ENCODE data around the gene CCIN. TPM values are rescaled to one million over a fixed set of nuclear protein-coding genes. Genes with fewer than 3 reads are reported as not detected.
A peak's percentile ranks its signal among the peaks of the same experiment; 100 is the strongest.

The CCIN gene
- total RNA-seq, 1 experiment from 2014 or later, result 0.20 TPM

- no peaks in the 10 kb centered on the region for H3K4me1 Mint-ChIP-seq
- H3K27me3 Mint-ChIP-seq (ENCODE audit: low read depth), result peaks cover 5% of the 10 kb centered on the region; the same call in 1 of the 2 replicates
- ATAC-seq (no peak), DNase-seq (ENCODE audit: low spot score) (no peak)
- CTCF ChIA-PET, result no interaction called here
- no peak overlapping the region for H3K4me3 Mint-ChIP-seq
- H3K27ac Mint-ChIP-seq, result no peak overlapping the region
- H3K36me3 Mint-ChIP-seq, result peaks cover 5% of the 10 kb centered on the region
- no peak for TF ChIP-seq IRF2 (CRISPR knock-in tag; IDR thresholded peaks at IDR 0.05; ENCODE audit: borderline replicate concordance, low read depth)
- no peak for TF ChIP-seq ZNF671 (CRISPR knock-in tag; IDR thresholded peaks at IDR 0.05)
- TF ChIP-seq AFF4 (CRISPR knock-in tag; IDR thresholded peaks at IDR 0.05; ENCODE audit: borderline replicate concordance), result no peak
- TF ChIP-seq CDX4 (CRISPR knock-in tag; IDR thresholded peaks at IDR 0.05; ENCODE audit: borderline replicate concordance), result no peak
- no peak for TF ChIP-seq ELF4 (CRISPR knock-in tag; IDR thresholded peaks at IDR 0.05; ENCODE audit: low read depth)
- TF ChIP-seq ATF1 (CRISPR knock-in tag; IDR thresholded peaks at IDR 0.05), result no peak
- no peak for TF ChIP-seq NR2C2 (CRISPR knock-in tag; IDR thresholded peaks at IDR 0.05)
- TF ChIP-seq RORB (CRISPR knock-in tag; IDR thresholded peaks at IDR 0.05), result no peak
- TF ChIP-seq FOXJ3 (CRISPR knock-in tag; IDR thresholded peaks at IDR 0.05; ENCODE audit: borderline replicate concordance), result no peak
- POLR2A ChIA-PET, result no interaction called here
- H3K9me3 Mint-ChIP-seq, result no peaks in the 10 kb centered on the region
These were observed 45.7 kb upstream of the CCIN start for GRCh38 chr9:36123515-36123914.

GRCh38 chr9:36125062-36125855 is 43.9 kb upstream of the CCIN start:
- TF ChIP-seq CREB1 (CRISPR knock-in tag; IDR thresholded peaks at IDR 0.05), result no peak
- no peak for TF ChIP-seq ZNF281 (CRISPR knock-in tag; IDR thresholded peaks at IDR 0.05)
- no peak for DNase-seq (ENCODE audit: low spot score)
- ChIA-PET CTCF (interaction anchor here (0.6 to 4.4 kb wide), 2 partner anchors 40 to 139 kb away, joined by 3 to 16 read pairs; no protein-coding TSS in a partner anchor), POLR2A (interaction anchor here (1.1 kb wide), 1 partner anchor 38 kb away, joined by 3 read pairs; no protein-coding TSS in a partner anchor)
- Mint-ChIP-seq H3K27ac (no peak overlapping the region), H3K9me3 (no peaks in the 10 kb centered on the region), H3K4me1 (no peaks in the 10 kb centered on the region), H3K36me3 (peaks cover 5% of the 10 kb centered on the region), H3K27me3 (ENCODE audit: low read depth) (peaks cover 5% of the 10 kb centered on the region; the same call in 1 of the 2 replicates), H3K4me3 (no peak overlapping the region)
- ATAC-seq, result no peak

GRCh38 chr9:36126016-36126730 is 43.0 kb upstream of the CCIN start:
- ChIA-PET CTCF (interaction anchor here (0.8 to 4.4 kb wide), 2 partner anchors 40 to 65 kb away, joined by 4 to 16 read pairs; partner anchors contain the start of gene CLTA), POLR2A (interaction anchor here (1.1 kb wide), 1 partner anchor 37 kb away, joined by 3 read pairs; no protein-coding TSS in a partner anchor)
- peaks cover 5% of the 10 kb centered on the region; the same call in 1 of the 2 replicates for H3K27me3 Mint-ChIP-seq (ENCODE audit: low read depth)
- no peak overlapping the region for H3K4me3 Mint-ChIP-seq
- ATAC-seq (no peak; the same call in 1 of the 2 replicates), DNase-seq (ENCODE audit: low spot score) (no peak)
- TF ChIP-seq SMAD4 (CRISPR knock-in tag; IDR thresholded peaks at IDR 0.05) (no peak), JAZF1 (CRISPR knock-in tag; IDR thresholded peaks at IDR 0.05) (no peak), EMX1 (CRISPR knock-in tag; IDR thresholded peaks at IDR 0.05) (no peak), PRDM15 (CRISPR knock-in tag; IDR thresholded peaks at IDR 0.05) (peak; percentile 30; the same call in 1 of the 2 replicates), ZNF263 (CRISPR knock-in tag; IDR thresholded peaks at IDR 0.05; ENCODE audit: low read depth) (no peak), TEAD4 (CRISPR knock-in tag; IDR thresholded peaks at IDR 0.05) (no peak), GABPB1 (CRISPR knock-in tag; IDR thresholded peaks at IDR 0.05) (no peak)
- no peaks in the 10 kb centered on the region for H3K9me3 Mint-ChIP-seq
- H3K4me1 Mint-ChIP-seq, result no peaks in the 10 kb centered on the region
- peaks cover 5% of the 10 kb centered on the region for H3K36me3 Mint-ChIP-seq
- H3K27ac Mint-ChIP-seq, result no peak overlapping the region
